Muscle of leg (tissue), 11 donors: ENCODE data around the gene UGT3A1. TPM values are rescaled to one million over a fixed set of nuclear protein-coding genes. Genes with fewer than 3 reads are reported as not detected.

Experiments used
- DNase-seq: peaks from one replicate; pipeline ENCODE4 v3.0.0; 2013
- H3K27ac ChIP-seq: one replicate; pipeline ENCODE4 v1.5.1; 2013; ENCODE audit warnings: mild to moderate bottlenecking, low read length, control low read depth
- H3K27me3 ChIP-seq: one replicate; pipeline ENCODE4 v1.6.1; 2013; ENCODE audit warnings: low read length; ENCODE audit not compliant: control insufficient read depth, insufficient read depth
- H3K36me3 ChIP-seq: one replicate; pipeline ENCODE4 v1.6.1; 2013; ENCODE audit warnings: low read length; ENCODE audit not compliant: control insufficient read depth, insufficient read depth
- H3K4me1 ChIP-seq: one replicate; pipeline ENCODE4 v1.6.1; 2013; ENCODE audit warnings: low read length; ENCODE audit not compliant: control insufficient read depth, insufficient read depth
- H3K4me3 ChIP-seq: one replicate; pipeline ENCODE4 v1.5.1; 2013; ENCODE audit warnings: low read length, control low read depth
- H3K9me3 ChIP-seq: replicated peaks from 2 replicates; pipeline ENCODE4 v1.6.1; 2013; ENCODE audit warnings: low read depth, low read length; ENCODE audit not compliant: control insufficient read depth
- WGBS: methylation state at CpG from one replicate; pipeline ENCODE4 v1.1.5; 2013; ENCODE audit warnings: missing lambda C conversion rate; ENCODE audit not compliant: insufficient coverage; 5-methylcytosine and 5-hydroxymethylcytosine counted together
- polyA plus RNA-seq, 8 donors: library from polyadenylated mRNA; unstranded; fragments of 120-200 nt; gene quantifications; one replicate each; pipeline versions ENCODE4 v1.2.1 to v1.2.3, GENCODE V29; 2013; ENCODE audit warnings: inconsistent platforms in 1 of 8, low replicate concordance in 1 of 8; ENCODE audit not compliant: insufficient read length in 8 of 8, insufficient read depth in 1 of 8
- total RNA-seq: library from RNA; stranded (reverse); fragments of 120-200 nt; gene quantifications from one replicate; pipeline ENCODE4 v1.2.4, GENCODE V29; 2013

UGT3A1 gene
- total and polyA plus RNA-seq, 9 donors: 10.7 to 29.3 (median 20.2) TPM

- WGBS: no CpG with 5 or more reads among the region's 1 CpG
- H3K9me3 ChIP-seq: no peaks in the 10 kb centered on the region
- no peak overlapping the region for H3K27ac ChIP-seq
- no peaks in the 10 kb centered on the region for H3K36me3 ChIP-seq
- no peaks in the 10 kb centered on the region for H3K4me1 ChIP-seq
- H3K27me3 ChIP-seq: no peaks in the 10 kb centered on the region
- H3K4me3 ChIP-seq: no peak overlapping the region
- DNase-seq: no peak
Measured at GRCh38 chr5:35956429-35956828, 34.8 kb downstream of the UGT3A1 start.

- Histone ChIP-seq H3K4me1 (no peaks in the 10 kb centered on the region), H3K36me3 (no peaks in the 10 kb centered on the region), H3K27ac (no peak overlapping the region), H3K9me3 (no peaks in the 10 kb centered on the region), H3K27me3 (no peaks in the 10 kb centered on the region), H3K4me3 (no peak overlapping the region)
- 63% methylated on average over 7 of the region's 9 CpGs for WGBS
- no peak for DNase-seq
Measured at GRCh38 chr5:35954175-35954574, 37.0 kb downstream of the UGT3A1 start.

GRCh38 chr5:35947085-35947484 is 44.1 kb downstream of the UGT3A1 start:
- Histone ChIP-seq H3K4me1 (no peaks in the 10 kb centered on the region), H3K36me3 (no peaks in the 10 kb centered on the region), H3K27ac (no peak overlapping the region), H3K27me3 (no peaks in the 10 kb centered on the region), H3K9me3 (no peaks in the 10 kb centered on the region), H3K4me3 (no peak overlapping the region)
- no peak for DNase-seq
- WGBS: 90% methylated on average over 2 of the region's 5 CpGs

- Histone ChIP-seq H3K27me3 (no peaks in the 10 kb centered on the region), H3K36me3 (no peaks in the 10 kb centered on the region), H3K9me3 (no peaks in the 10 kb centered on the region), H3K27ac (no peak overlapping the region), H3K4me3 (no peak overlapping the region), H3K4me1 (no peaks in the 10 kb centered on the region)
- 57% methylated on average over 2 of the region's 3 CpGs for WGBS
- DNase-seq: no peak
Measured at GRCh38 chr5:35939639-35940038, 51.6 kb downstream of the UGT3A1 start.

- H3K27me3 ChIP-seq: no peaks in the 10 kb centered on the region
- DNase-seq: peak; percentile 94
- H3K27ac ChIP-seq: no peak within 1 kb of the TSS
- H3K4me1 ChIP-seq: no peaks in the 10 kb centered on the region
- no peaks in the 10 kb centered on the region for H3K36me3 ChIP-seq
- H3K9me3 ChIP-seq: no peaks in the 10 kb centered on the region
- H3K4me3 ChIP-seq: no peak within 1 kb of the TSS
- WGBS: no CpG with 5 or more reads among the region's 2 CpGs
Measured at GRCh38 chr5:35938568-35939227, 52.5 kb downstream of the UGT3A1 start, which contains the start of gene CAPSL. Gene CAPSL, minus strand, starts transcription at chr5:35938622. Its CDS starts 17,502 bp downstream, at chr5:35921120.

- H3K27ac ChIP-seq: no peak overlapping the region
- peaks cover 5% of the 10 kb centered on the region for H3K4me1 ChIP-seq
- H3K27me3 ChIP-seq: peaks cover 25% of the 10 kb centered on the region
- no peak overlapping the region for H3K4me3 ChIP-seq
- peak; percentile 64 for DNase-seq
- WGBS: 34% methylated on average over 8 of the region's 13 CpGs
- H3K36me3 ChIP-seq: no peaks in the 10 kb centered on the region
- H3K9me3 ChIP-seq: no peaks in the 10 kb centered on the region
Measured at GRCh38 chr5:35926389-35927051, 64.7 kb downstream of the UGT3A1 start.

- 4% methylated on average over 18 of the region's 21 CpGs for WGBS
- H3K4me1 ChIP-seq: peaks cover 5% of the 10 kb centered on the region
- H3K27ac ChIP-seq: no peak overlapping the region
- H3K36me3 ChIP-seq: no peaks in the 10 kb centered on the region
- DNase-seq: peak; percentile 69
- H3K27me3 ChIP-seq: peaks cover 25% of the 10 kb centered on the region
- no peaks in the 10 kb centered on the region for H3K9me3 ChIP-seq
- no peak overlapping the region for H3K4me3 ChIP-seq
Measured at GRCh38 chr5:35924950-35925722, 66.1 kb downstream of the UGT3A1 start.

- Histone ChIP-seq H3K4me1 (peaks cover 5% of the 10 kb centered on the region), H3K9me3 (no peaks in the 10 kb centered on the region), H3K27ac (no peak overlapping the region), H3K36me3 (no peaks in the 10 kb centered on the region), H3K27me3 (peaks cover 25% of the 10 kb centered on the region), H3K4me3 (no peak overlapping the region)
- no peak for DNase-seq
- WGBS: 38% methylated on average over 5 of the region's 10 CpGs
Measured at GRCh38 chr5:35924122-35924949, 66.9 kb downstream of the UGT3A1 start.

- Histone ChIP-seq H3K4me3 (no peak overlapping the region), H3K27me3 (peaks cover 25% of the 10 kb centered on the region), H3K27ac (no peak overlapping the region), H3K36me3 (no peaks in the 10 kb centered on the region), H3K9me3 (no peaks in the 10 kb centered on the region), H3K4me1 (peaks cover 5% of the 10 kb centered on the region)
- 64% methylated on average over 7 of the region's 7 CpGs for WGBS
- no peak for DNase-seq
Measured at GRCh38 chr5:35922468-35922867, 68.7 kb downstream of the UGT3A1 start.
